GM13977 (cell line): Measurements from ENCODE around the gene FHL2.

Experiments
- DNase-seq: peaks from one replicate; pipeline ENCODE4 v3.0.0; 2012; ENCODE audit warnings: low spot score
- CTCF ChIP-seq: IDR thresholded peaks from 2 replicates; pipeline ENCODE4 v1.5.1; 2012; ENCODE audit warnings: mild to moderate bottlenecking, control low read depth; ENCODE audit not compliant: insufficient read depth; ENCODE audit errors: extremely low read depth, missing control alignments
- in situ Hi-C: fragments of 300-500 bp; cut with MboI; formaldehyde crosslinking; loops from one replicate; pipeline ENCODE4 v1.12.0; 2022; ENCODE audit warnings: low sequenced_read_pairs, low pct_unique_long_range_greater_than_20kb, mixed read lengths, inconsistent platforms; ENCODE audit not compliant: unreplicated experiment

FHL2 gene

GRCh38 chr2:105394951-105395611 lies 3.8 kb downstream of the FHL2 start:
- in situ Hi-C loops: no loop called here
- TF ChIP-seq CTCF: no peak
- no peak for DNase-seq

DNA sequence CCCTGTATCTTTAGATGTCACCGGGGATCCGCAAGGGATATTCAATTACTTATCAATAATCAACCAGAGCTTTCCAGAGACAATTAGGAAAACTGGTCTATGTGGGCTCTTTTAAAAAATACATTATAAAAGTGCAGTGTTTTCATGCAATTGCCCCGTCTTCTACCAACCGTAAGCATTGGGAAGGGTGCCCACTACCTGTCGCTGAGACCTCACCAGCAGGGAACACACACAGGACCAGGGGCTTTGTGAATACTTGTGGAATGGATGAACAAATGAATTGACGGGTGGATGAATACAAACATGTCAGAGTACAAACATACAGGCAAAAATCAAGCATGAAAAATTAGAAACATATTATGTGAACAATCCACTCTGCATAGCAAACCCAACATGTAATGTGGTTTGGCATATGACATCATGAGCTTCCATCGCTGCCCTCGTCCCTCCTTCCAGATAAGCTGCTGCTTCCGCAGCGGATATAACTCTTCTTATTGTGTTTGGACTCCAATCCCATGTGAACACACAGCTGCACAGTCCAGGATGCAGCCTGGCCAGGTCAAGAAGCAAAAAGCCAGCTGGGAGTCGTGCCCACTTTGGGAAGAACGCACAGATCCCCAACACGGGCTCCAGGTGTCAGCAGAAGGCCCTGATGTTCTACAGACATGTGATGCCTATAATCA lies 5.3 kb downstream of the FHL2 start:
- no peak for DNase-seq
- TF ChIP-seq CTCF: no peak
- in situ Hi-C loops: no loop called here

DNA sequence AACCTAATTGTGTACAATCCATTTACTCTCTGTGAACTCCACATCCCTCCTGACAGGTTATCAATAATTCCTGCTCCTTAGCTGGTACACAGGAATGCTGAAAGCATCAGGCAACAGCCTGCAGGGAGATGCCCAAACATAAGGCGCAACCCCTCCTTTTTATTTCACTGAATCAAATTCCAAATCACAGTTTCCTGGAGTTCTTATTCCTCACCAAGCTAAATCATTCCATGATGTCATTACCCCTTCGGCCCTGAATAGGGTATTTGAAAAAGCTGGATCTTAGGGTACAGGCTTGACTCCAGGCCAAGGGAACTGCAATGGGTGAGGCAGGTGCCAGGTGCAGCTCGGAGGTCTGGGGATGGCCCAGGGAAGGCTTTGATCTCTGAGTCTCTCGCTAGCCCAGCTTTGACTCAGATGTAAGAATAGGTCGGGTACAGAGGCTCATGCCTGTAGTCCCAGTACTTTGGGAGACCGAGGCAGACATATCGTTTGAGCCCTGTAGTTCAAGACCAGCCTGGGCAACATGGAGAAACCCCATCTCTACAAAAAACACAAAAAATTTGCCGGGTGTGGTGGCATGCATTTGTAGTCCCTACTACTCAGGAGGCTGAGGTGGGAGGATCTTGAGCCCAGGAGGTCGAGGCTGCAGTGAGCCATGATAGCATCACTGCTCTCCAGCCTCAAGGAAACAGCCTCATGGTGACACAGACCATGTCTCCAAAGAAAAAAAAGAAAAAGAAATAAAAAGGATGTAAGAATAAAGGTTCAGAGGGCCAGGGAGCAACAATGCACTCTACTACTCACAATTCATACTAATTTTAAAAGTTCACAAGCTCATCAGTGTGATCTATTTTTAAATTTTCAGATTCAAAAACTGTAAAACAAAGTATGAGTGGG lies 6.8 kb downstream of the FHL2 start:
- no peak for TF ChIP-seq CTCF
- in situ Hi-C loops: no loop called here
- DNase-seq: no peak

DNA sequence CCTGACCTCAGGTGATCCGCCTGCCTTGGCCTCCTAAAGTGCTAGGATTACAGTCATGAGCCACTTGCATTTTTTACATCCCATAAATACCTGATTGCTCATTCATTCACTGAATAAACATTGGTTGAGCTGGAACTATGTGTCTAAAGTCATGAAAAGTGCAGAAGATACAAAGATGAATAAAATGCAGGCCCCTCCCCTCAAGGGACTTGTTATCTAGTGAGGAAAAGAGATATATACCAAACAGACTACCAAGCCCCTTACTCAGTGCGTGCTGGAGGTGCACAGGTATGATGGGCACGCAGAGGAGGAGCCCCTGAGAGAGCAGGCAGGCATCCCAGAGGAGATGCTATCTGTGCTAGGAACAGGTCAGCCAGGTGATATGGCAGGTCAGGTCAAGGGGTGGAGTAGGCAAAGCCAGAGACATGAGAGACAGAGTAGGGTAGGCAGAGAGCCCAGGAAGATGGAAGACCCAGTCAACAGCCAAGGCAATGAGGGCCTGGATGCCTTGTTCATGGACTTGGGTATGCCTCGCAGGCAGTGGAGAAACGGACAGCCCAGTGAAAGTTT lies 7.7 kb downstream of the FHL2 start:
- no peak for DNase-seq
- no peak for TF ChIP-seq CTCF
- in situ Hi-C loops: no loop called here

DNA sequence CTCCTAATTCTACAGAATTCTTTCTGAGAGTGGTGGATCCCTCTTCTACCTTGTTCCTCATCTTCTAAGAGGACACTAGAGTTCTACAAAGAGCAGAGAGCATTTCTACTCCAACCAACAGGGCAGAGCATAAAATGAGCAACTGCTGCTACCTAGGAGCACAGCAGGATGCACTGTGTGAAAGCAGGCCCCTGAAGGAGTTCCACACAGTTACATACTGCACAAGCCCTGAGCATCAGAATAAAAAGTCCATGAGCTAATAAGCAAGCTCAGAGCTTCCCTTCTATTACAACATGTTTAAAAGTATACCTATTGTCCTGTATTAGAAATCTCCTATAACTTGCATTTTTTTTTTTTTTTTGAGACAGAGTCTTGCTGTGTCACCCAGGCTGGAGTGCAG lies 8.4 kb downstream of the FHL2 start:
- TF ChIP-seq CTCF: no peak
- no peak for DNase-seq
- in situ Hi-C loops: no loop called here

DNA sequence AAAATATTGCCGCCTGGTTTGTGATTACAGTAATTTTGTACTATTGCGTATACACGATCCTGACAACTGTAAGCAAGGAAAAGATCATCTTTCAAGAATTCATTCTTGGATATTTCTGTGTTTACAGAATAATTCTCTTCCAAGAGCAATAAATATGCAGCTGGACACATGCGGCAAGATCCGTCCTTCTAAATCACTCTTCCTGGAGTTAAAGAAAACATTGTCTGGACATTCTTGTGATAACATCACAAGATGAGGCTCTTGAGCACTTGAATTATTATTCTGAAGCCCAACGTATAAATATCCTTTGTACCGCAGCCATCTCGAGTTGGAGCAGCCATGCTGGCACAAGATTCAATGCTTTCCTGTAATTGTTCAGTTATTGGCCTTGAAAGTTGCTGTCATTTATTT lies 9.9 kb downstream of the FHL2 start:
- in situ Hi-C loops: loop anchor here (10.0 kb wide), 1 partner anchor 146 kb away; no protein-coding TSS in a partner anchor
- no peak for TF ChIP-seq CTCF
- DNase-seq: no peak
